Esophagus squamous epithelium (tissue), 4 donors: ENCODE data around the gene VWA3A.

Experiments
- POLR2A ChIP-seq, 4 donors: fragments of 450-650 bp; IDR thresholded peaks; one replicate each; pipeline ENCODE4 v1.6.1; 2017; ENCODE audit warnings: antibody characterized with exemption in 4 of 4, mild to moderate bottlenecking in 4 of 4, moderate library complexity in 3 of 4
- TF ChIP-seq, protein P1 (sequence below), 6 experiments: fragments of 450-650 bp in 4 of 6; fragments of 200-600 bp in 2 of 6; sonication (generic) in 2 of 6; IDR thresholded peaks; one replicate each; pipeline ENCODE4 v1.5.1; 2016 to 2019; ENCODE audit warnings: antibody characterized with exemption in 6 of 6, mild to moderate bottlenecking in 4 of 6, moderate library complexity in 4 of 6

DNA sequence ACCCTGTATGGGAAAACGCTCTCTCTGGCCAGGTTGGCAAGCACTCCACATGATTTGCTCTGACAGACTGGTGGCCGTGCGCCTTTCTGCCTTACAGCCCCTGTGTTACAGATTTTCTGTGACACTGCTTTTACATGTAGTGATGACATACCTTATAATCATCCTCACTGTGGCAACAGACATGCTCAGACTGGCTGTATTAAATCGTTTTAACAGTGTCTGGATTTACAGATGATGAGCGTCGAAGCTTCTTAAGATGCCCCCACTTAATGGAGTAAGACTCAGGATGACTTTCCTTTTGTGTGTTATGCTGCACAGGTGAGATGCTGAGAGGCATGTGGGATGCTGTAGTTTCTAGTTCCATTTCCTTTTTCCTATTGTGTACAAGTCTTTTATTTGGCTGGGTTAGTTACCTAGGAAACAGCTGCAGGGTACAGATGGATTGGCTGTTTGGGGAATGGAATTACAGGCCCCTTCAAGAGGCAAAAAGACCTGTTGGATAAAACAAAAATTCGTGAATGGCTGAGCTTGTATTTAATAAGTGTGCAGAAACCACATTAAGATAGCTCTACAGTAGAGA is 20.9 kb upstream of the VWA3A start:
- TF ChIP-seq POLR2A (IDR thresholded peaks at IDR 0.05), result no peak
- TF ChIP-seq, protein P1, sequence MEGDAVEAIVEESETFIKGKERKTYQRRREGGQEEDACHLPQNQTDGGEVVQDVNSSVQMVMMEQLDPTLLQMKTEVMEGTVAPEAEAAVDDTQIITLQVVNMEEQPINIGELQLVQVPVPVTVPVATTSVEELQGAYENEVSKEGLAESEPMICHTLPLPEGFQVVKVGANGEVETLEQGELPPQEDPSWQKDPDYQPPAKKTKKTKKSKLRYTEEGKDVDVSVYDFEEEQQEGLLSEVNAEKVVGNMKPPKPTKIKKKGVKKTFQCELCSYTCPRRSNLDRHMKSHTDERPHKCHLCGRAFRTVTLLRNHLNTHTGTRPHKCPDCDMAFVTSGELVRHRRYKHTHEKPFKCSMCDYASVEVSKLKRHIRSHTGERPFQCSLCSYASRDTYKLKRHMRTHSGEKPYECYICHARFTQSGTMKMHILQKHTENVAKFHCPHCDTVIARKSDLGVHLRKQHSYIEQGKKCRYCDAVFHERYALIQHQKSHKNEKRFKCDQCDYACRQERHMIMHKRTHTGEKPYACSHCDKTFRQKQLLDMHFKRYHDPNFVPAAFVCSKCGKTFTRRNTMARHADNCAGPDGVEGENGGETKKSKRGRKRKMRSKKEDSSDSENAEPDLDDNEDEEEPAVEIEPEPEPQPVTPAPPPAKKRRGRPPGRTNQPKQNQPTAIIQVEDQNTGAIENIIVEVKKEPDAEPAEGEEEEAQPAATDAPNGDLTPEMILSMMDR (IDR thresholded peaks at IDR 0.05), result no peak
